HG02571 (cell line): Measurements from ENCODE around the gene CDH16.
"Not testable (repeated sequence)": the region's sequence is repeated elsewhere in the genome, so short reads cannot be mapped to it uniquely, and the experiment has no call there.

Experiments used
- ATAC-seq: cut with Tn5 transposase; IDR thresholded peaks from one replicate; pipeline ENCODE4 v1.9.1; 2021; ENCODE audit warnings: mild to moderate bottlenecking, moderate library complexity; ENCODE audit not compliant: unreplicated experiment

The CDH16 gene

GRCh38 chr16:66874079-66874775 lies 44.5 kb downstream of the CDH16 start:
- ATAC-seq: no peak

DNA sequence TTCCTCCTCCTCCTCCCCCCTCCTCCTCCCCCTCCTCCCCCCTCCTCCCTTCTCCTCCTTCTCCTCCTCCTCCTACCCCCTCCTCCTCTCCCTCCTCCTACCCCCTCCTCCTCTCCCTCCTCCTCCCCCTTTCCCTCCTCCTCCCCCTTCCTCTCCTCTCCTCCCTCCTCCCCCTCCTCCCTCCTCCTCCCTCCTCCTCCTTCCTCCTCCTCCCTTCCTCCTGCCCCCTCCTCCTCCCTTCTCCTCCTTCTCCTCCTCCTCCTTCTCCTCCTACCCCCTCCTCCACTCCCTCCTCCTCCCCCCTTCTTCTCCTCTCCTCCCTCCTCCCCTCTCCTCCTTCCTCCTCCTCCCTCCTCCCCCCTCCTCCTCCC lies 45.0 kb downstream of the CDH16 start:
- no peak for ATAC-seq

DNA sequence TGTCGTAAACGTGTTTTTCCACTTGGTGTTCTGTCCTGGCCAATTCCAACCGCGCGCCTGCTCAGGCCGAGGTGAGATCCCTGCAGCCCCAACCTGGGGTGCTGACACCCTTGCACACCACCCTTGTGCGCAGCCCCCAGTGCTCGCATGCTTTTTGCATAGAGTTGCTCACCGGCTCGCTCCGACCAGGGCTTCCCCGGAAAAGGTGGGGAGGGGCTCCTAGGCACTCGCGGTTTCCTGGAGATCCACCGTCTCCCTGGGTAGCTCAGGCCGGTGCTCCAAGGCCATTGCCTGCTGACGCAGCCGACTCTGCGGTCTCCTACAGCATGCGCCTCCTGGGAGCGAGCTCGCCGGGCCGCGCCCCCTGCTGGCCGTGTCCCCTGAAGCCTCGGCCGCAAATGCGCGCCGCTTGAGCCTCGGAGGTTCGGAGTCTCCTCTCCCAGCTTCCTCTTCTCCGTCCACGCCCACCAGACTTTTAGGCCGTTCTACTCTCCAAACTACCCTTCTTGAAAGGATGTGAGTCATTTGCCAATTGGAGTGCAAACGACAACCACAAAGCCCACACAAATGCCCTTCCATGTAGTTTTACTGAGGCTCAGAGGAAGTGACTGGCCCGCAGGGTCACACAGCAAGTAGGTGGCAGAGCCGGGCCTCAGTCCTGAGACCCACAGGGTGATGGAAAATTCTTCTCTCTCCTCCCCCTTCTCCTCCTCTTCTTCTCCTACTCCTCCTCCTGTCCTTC lies 45.6 kb downstream of the CDH16 start:
- ATAC-seq: peak; percentile 69

- ATAC-seq: no peak
Observed at GRCh38 chr16:66872559-66872942, 46.1 kb downstream of the CDH16 start.

DNA sequence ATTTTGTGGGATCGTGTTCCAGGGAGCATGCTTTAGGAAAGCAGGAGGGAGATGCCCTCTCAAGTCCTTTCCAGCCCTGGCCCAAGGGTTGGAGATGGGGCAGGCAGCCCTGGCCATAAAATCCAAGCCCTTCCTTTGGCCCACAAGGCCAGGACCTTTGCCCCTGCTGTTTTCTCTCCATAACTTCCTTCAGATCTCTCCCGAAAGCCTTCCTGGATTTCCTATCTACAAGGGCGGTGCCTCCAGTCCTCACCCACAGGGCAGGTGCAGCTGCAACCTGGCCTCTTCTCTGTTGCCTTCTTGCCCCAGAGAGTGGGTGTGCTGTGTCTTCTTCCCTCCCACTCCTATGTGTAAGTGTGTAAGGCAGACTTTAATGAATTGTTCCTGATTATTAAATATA lies 46.8 kb downstream of the CDH16 start:
- no peak for ATAC-seq

- ATAC-seq: not testable (repeated sequence)
Observed at GRCh38 chr16:66871363-66871762, 47.3 kb downstream of the CDH16 start.

DNA sequence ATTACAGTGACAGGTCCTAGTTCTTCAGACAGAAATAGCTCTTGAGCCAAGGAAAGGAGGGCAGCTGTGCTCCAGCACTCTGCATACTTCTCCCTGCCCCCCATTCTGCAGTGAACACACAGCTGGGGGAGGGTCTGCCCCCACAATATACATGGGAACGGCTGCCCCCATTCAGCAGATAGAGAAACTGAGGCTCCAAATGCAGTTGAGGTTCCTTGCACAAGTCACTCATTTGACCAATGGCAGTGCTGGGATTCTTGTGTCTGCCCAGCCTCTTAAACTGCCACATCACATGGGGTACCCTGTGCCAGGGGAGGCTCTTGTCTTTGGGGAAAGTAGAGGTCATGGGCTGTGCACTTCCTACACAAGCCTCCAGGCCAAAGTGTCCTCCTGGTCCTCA lies 49.3 kb downstream of the CDH16 start:
- no peak for ATAC-seq

- no peak for ATAC-seq
Observed at GRCh38 chr16:66863707-66864106, 55.0 kb downstream of the CDH16 start.

- ATAC-seq: no peak
Observed at GRCh38 chr16:66862023-66862520, 56.6 kb downstream of the CDH16 start.

GRCh38 chr16:66859397-66860068 lies 59.2 kb downstream of the CDH16 start:
- peak; percentile 12 for ATAC-seq

- ATAC-seq: peak; percentile 59
Observed at GRCh38 chr16:66858740-66859396, 59.8 kb downstream of the CDH16 start.
